Measurements from ENCODE around the gene ANGPTL8.
A peak's percentile ranks its signal among the peaks of the same experiment; 100 is the strongest.

ANGPTL8 gene

GRCh38 chr19:11236324-11237301, 2.8 kb upstream of the ANGPTL8 start:
- Mint-ChIP-seq H3K9me3 (peaks cover 6 to 14% of the 10 kb centered on the region in 2 donors), H3K27ac (no peak overlapping the region)

GRCh38 chr19:11237321-11237720, 2.1 kb upstream of the ANGPTL8 start:
- Mint-ChIP-seq H3K36me3 (peaks cover 6 to 17% of the 10 kb centered on the region in 2 donors), H3K27ac (no peak overlapping the region), H3K27me3 (peaks cover 0 to 12% of the 10 kb centered on the region in 2 donors), H3K4me1 (no peaks in the 10 kb centered on the region), H3K9me3 (peaks cover 6 to 14% of the 10 kb centered on the region in 2 donors), H3K4me3 (no peak overlapping the region)
- DNase-seq (no peak), ATAC-seq (replicated peaks) (no peak)

More at GRCh38 chr19:11236324-11237301, 2.8 kb upstream of the ANGPTL8 start:
- no peak for DNase-seq
- H3K4me3 Mint-ChIP-seq, result no peak overlapping the region
- no peaks in the 10 kb centered on the region for H3K4me1 Mint-ChIP-seq
- no peak for ATAC-seq (replicated peaks)
- H3K36me3 Mint-ChIP-seq, result peaks cover 6 to 17% of the 10 kb centered on the region in 2 donors
- peaks cover 0 to 6% of the 10 kb centered on the region in 2 donors for H3K27me3 Mint-ChIP-seq

DNA sequence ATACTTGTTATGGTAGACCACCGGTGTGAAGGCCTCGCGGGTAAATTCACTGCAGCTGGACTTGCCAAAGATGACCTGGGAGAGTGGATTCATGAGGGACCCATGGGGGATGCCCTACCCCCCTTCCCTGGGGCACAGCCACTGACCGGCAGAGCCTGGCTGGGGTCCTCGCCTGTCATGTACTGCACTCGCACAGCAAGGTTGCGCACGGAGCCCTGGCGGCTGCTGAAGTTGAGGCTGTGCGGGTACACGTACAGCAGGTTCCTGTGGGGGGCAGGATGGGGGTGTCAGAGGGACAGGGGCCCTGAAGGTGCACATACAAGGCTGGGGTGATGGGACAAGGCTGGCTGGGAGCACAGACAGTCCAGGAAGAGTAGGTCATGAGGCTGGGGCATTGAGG, 1.4 kb upstream of the ANGPTL8 start:
- Mint-ChIP-seq H3K27ac (no peak overlapping the region), H3K4me3 (no peak overlapping the region), H3K4me1 (peaks cover 0 to 2% of the 10 kb centered on the region in 2 donors), H3K27me3 (peaks cover 5 to 12% of the 10 kb centered on the region in 2 donors), H3K9me3 (peaks cover 6 to 14% of the 10 kb centered on the region in 2 donors), H3K36me3 (peaks cover 6 to 17% of the 10 kb centered on the region in 2 donors)
- no peak for ATAC-seq (replicated peaks)
- DNase-seq, result no peak

- Mint-ChIP-seq H3K4me3 (no peak overlapping the region), H3K27me3 (peaks cover 8 to 17% of the 10 kb centered on the region in 2 donors), H3K36me3 (peaks cover 6 to 17% of the 10 kb centered on the region in 2 donors), H3K27ac (no peak overlapping the region), H3K9me3 (peaks cover 6 to 14% of the 10 kb centered on the region in 2 donors), H3K4me1 (peaks cover 4 to 10% of the 10 kb centered on the region in 2 donors)
- DNase-seq (no peak), ATAC-seq (replicated peaks) (no peak)
Measured at GRCh38 chr19:11238781-11239376, 540 bp upstream of the ANGPTL8 start.

GRCh38 chr19:11240008-11240444, 607 bp downstream of the ANGPTL8 start:
- no peak overlapping the region for H3K27ac Mint-ChIP-seq
- peaks cover 6 to 14% of the 10 kb centered on the region in 2 donors for H3K9me3 Mint-ChIP-seq
- H3K27me3 Mint-ChIP-seq, result peaks cover 9 to 18% of the 10 kb centered on the region in 2 donors
- DNase-seq (no peak), ATAC-seq (replicated peaks) (no peak)
- no peak overlapping the region for H3K4me3 Mint-ChIP-seq
- peaks cover 4 to 10% of the 10 kb centered on the region in 2 donors for H3K4me1 Mint-ChIP-seq
- peaks cover 6 to 17% of the 10 kb centered on the region in 2 donors for H3K36me3 Mint-ChIP-seq

- no peak for ATAC-seq (replicated peaks)
- Mint-ChIP-seq H3K27ac (no peak overlapping the region), H3K36me3 (peaks cover 6 to 21% of the 10 kb centered on the region in 2 donors), H3K27me3 (peaks cover 15 to 32% of the 10 kb centered on the region in 2 donors), H3K4me1 (peaks cover 4 to 10% of the 10 kb centered on the region in 2 donors), H3K9me3 (peaks cover 6 to 14% of the 10 kb centered on the region in 2 donors), H3K4me3 (no peak overlapping the region)
- DNase-seq, result no peak
Measured at GRCh38 chr19:11242025-11242424, 2.6 kb downstream of the ANGPTL8 start.

DNA sequence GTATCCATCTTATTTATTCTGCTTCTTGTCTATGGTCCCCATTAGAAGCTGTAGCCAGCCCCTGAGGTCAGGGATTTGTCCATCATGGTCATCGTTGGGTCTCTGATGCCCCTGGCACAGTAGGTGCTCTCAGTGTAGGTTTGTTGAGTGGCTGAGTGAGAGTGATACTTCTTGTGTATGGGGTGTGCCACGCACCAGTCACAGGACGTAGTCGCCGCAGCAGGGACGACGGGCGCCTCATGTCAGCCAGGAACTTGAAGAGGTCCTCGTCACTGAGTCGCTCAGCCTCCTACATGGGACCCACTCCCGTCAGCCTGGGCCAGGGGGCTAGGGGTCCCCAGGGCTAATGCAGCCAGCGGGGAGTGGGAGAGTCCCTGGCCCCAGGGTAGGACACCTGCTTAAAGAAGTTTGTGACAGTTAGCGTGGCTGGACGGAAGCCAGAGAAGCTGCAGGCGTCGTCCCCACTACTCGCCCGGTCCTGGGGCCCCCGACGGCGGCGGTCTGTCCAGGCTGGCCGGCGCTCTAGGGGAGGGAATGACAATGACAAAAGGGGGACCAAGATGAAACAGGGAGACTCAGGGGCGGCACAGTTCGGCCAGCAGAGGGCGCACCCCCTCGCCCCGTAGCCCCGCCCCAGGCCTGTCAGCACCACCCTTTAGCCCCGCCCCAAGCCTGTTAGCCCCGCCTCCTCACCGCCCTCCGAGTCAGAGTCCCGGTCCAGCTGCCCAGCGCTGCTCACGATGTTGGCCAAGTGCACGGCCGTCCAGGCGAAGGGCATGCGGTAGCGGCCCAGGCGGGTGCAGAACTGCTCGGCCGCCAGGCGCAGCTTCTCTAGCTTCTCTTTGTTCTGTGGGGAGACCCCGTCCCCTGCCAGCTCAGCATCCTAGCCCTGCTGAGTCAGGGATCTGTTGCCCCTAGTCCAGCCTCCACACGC, 3.7 kb downstream of the ANGPTL8 start:
- DNase-seq (peak; percentile 70), ATAC-seq (replicated peaks) (peak; percentile 97 to 98)
- Mint-ChIP-seq H3K27ac (no peak overlapping the region), H3K36me3 (peaks cover 3 to 17% of the 10 kb centered on the region in 2 donors), H3K9me3 (peaks cover 3 to 10% of the 10 kb centered on the region in 2 donors), H3K27me3 (peaks cover 15 to 32% of the 10 kb centered on the region in 2 donors), H3K4me3 (peak overlapping the region in 1 of 2 donors; percentile 61), H3K4me1 (peaks cover 4 to 10% of the 10 kb centered on the region in 2 donors)

GRCh38 chr19:11243798-11244169, 4.4 kb downstream of the ANGPTL8 start:
- DNase-seq (no peak), ATAC-seq (replicated peaks) (no peak)
- no peak overlapping the region for H3K27ac Mint-ChIP-seq
- H3K9me3 Mint-ChIP-seq, result peaks cover 0 to 5% of the 10 kb centered on the region in 2 donors
- peaks cover 15 to 32% of the 10 kb centered on the region in 2 donors for H3K27me3 Mint-ChIP-seq
- H3K36me3 Mint-ChIP-seq, result peaks cover 0 to 11% of the 10 kb centered on the region in 2 donors
- H3K4me1 Mint-ChIP-seq, result peaks cover 4 to 10% of the 10 kb centered on the region in 2 donors
- peak overlapping the region in 1 of 2 donors; percentile 61 for H3K4me3 Mint-ChIP-seq

- ATAC-seq (replicated peaks) (no peak), DNase-seq (no peak)
- no peaks in the 10 kb centered on the region for H3K9me3 Mint-ChIP-seq
- peaks cover 4 to 10% of the 10 kb centered on the region in 2 donors for H3K4me1 Mint-ChIP-seq
- peaks cover 15 to 32% of the 10 kb centered on the region in 2 donors for H3K27me3 Mint-ChIP-seq
- H3K27ac Mint-ChIP-seq, result no peak overlapping the region
- peaks cover 0 to 4% of the 10 kb centered on the region in 2 donors for H3K36me3 Mint-ChIP-seq
- no peak overlapping the region for H3K4me3 Mint-ChIP-seq
Measured at GRCh38 chr19:11244846-11245589, 5.6 kb downstream of the ANGPTL8 start.

DNA sequence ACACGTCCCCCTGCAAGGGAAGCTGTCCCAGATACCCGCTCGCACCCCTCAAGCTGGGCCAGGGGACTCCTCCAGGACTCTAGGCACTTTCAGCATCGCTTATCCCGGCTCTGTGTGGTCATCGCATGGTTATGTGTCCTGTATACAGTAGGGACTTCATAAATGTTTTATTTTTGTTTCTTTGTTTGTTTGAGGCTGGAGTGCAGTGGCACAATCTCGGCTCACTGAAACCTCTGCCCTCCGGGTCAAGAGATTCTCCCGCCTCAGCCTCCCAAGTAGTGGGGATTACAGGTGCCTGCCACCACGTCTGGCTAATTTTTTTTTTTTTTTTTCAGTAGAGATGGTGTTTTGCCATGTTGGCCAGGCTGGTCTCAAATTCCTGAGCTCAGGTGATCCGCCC, 7.5 kb downstream of the ANGPTL8 start:
- H3K27me3 Mint-ChIP-seq, result peaks cover 15 to 23% of the 10 kb centered on the region in 2 donors
- H3K4me3 Mint-ChIP-seq, result no peak overlapping the region
- peaks cover 0 to 4% of the 10 kb centered on the region in 2 donors for H3K36me3 Mint-ChIP-seq
- peaks cover 4 to 10% of the 10 kb centered on the region in 2 donors for H3K4me1 Mint-ChIP-seq
- no peaks in the 10 kb centered on the region for H3K9me3 Mint-ChIP-seq
- no peak overlapping the region for H3K27ac Mint-ChIP-seq
- ATAC-seq (replicated peaks), result no peak
- DNase-seq, result no peak

- Mint-ChIP-seq H3K4me1 (peaks cover 4 to 10% of the 10 kb centered on the region in 2 donors), H3K27ac (no peak overlapping the region), H3K4me3 (no peak overlapping the region), H3K36me3 (peaks cover 0 to 4% of the 10 kb centered on the region in 2 donors), H3K27me3 (peaks cover 15 to 20% of the 10 kb centered on the region in 2 donors), H3K9me3 (no peaks in the 10 kb centered on the region)
- ATAC-seq (replicated peaks) (no peak), DNase-seq (no peak)
Measured at GRCh38 chr19:11247391-11247790, 8.0 kb downstream of the ANGPTL8 start.

- peaks cover 10 to 25% of the 10 kb centered on the region in 2 donors for H3K27me3 Mint-ChIP-seq
- H3K27ac Mint-ChIP-seq, result no peak overlapping the region
- DNase-seq, result no peak
- H3K9me3 Mint-ChIP-seq, result no peaks in the 10 kb centered on the region
- peaks cover 0 to 4% of the 10 kb centered on the region in 2 donors for H3K36me3 Mint-ChIP-seq
- peaks cover 4 to 10% of the 10 kb centered on the region in 2 donors for H3K4me1 Mint-ChIP-seq
- no peak overlapping the region for H3K4me3 Mint-ChIP-seq
- no peak for ATAC-seq (replicated peaks)
Measured at GRCh38 chr19:11247934-11248333, 8.5 kb downstream of the ANGPTL8 start.

DNA sequence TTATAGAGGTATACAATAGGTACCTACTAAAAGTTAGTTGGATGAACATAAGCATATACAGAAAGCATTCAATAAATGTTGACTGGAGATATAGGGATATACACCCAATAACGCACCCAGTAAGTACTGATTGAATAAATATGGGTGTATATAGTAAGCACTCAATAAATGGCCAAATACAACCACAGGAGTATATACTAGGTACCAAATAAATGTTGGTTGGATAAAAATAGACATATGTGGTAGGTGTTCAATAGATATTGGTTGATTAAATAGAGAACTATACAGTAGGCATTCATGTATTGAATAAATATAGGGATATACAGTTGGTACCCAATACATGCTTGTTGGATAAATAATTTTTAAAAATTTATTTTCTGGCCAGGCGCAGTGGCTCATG, 9.4 kb downstream of the ANGPTL8 start:
- ATAC-seq (replicated peaks) (no peak), DNase-seq (no peak)
- Mint-ChIP-seq H3K9me3 (no peaks in the 10 kb centered on the region), H3K36me3 (peaks cover 0 to 4% of the 10 kb centered on the region in 2 donors), H3K27me3 (peaks cover 7 to 22% of the 10 kb centered on the region in 2 donors), H3K4me1 (peaks cover under 1% of the 10 kb centered on the region in 2 donors), H3K4me3 (no peak overlapping the region), H3K27ac (no peak overlapping the region)
